GM03348 (cell line): ENCODE measurements around the gene ZFHX3.

Source experiments
- DNase-seq: peaks from one replicate; pipeline ENCODE4 v3.0.0; 2012; ENCODE audit warnings: low spot score

ZFHX3 gene

GRCh38 chr16:72824027-72824426, 223.9 kb downstream of the ZFHX3 start:
- no peak for DNase-seq

GRCh38 chr16:72821185-72821950, 226.6 kb downstream of the ZFHX3 start:
- DNase-seq: no peak

- DNase-seq: peak; percentile 56
These were observed 228.6 kb downstream of the ZFHX3 start for GRCh38 chr16:72819345-72819744.

- DNase-seq: no peak
These were observed 229.6 kb downstream of the ZFHX3 start for GRCh38 chr16:72818236-72818845.

- no peak for DNase-seq
These were observed 232.3 kb downstream of the ZFHX3 start for GRCh38 chr16:72815348-72816318.

- DNase-seq: no peak
These were observed 233.7 kb downstream of the ZFHX3 start for GRCh38 chr16:72814226-72814625.

GRCh38 chr16:72812672-72813071, 235.3 kb downstream of the ZFHX3 start:
- no peak for DNase-seq

GRCh38 chr16:72811876-72812275, 236.1 kb downstream of the ZFHX3 start:
- no peak for DNase-seq

GRCh38 chr16:72811188-72811720, 236.7 kb downstream of the ZFHX3 start:
- DNase-seq: no peak

- DNase-seq: no peak
These were observed 237.4 kb downstream of the ZFHX3 start for GRCh38 chr16:72810480-72810879.

- DNase-seq: no peak
These were observed 238.5 kb downstream of the ZFHX3 start for GRCh38 chr16:72809446-72809845.

GRCh38 chr16:72808754-72809153, 239.2 kb downstream of the ZFHX3 start:
- no peak for DNase-seq

GRCh38 chr16:72807245-72807644, 240.7 kb downstream of the ZFHX3 start:
- no peak for DNase-seq

GRCh38 chr16:72805486-72805885, 242.4 kb downstream of the ZFHX3 start:
- DNase-seq: no peak

- DNase-seq: no peak
These were observed 247.3 kb downstream of the ZFHX3 start for GRCh38 chr16:72800524-72801161.

- DNase-seq: no peak
These were observed 249.7 kb downstream of the ZFHX3 start for GRCh38 chr16:72798264-72798663.

GRCh38 chr16:72797621-72798020, 250.3 kb downstream of the ZFHX3 start:
- DNase-seq: no peak

GRCh38 chr16:72796222-72796621, 251.7 kb downstream of the ZFHX3 start:
- no peak for DNase-seq

GRCh38 chr16:72794986-72795385, 252.9 kb downstream of the ZFHX3 start:
- DNase-seq: no peak

GRCh38 chr16:72794319-72794718, 253.6 kb downstream of the ZFHX3 start:
- DNase-seq: no peak

- DNase-seq: no peak
These were observed 254.2 kb downstream of the ZFHX3 start for GRCh38 chr16:72793716-72794115.

- DNase-seq: no peak
These were observed 254.9 kb downstream of the ZFHX3 start for GRCh38 chr16:72793017-72793416.
